H1 (cell line): Measurements from ENCODE around the gene RHBDF1. TPM values are rescaled to one million over a fixed set of nuclear protein-coding genes. Genes with fewer than 3 reads are reported as not detected.

Experiments used
- CTCF ChIA-PET: fragments of 300-600 bp; sonication (Branson Sonifier 250); formaldehyde crosslinking; loops from one replicate; lab custom pipeline; 2021; ENCODE audit not compliant: partially characterized antibody; lab: Charles Lee
- POLR2A ChIA-PET: fragments of 300-600 bp; sonication (Branson Sonifier 250); formaldehyde crosslinking; loops from one replicate; lab custom pipeline; 2021; ENCODE audit warnings: inconsistent platforms; ENCODE audit not compliant: partially characterized antibody; lab: Charles Lee
- DNase-seq, 2 experiments: peaks; one replicate each; pipeline versions ENCODE4 v3.0.0 to v3.0.0-alpha.2; 2010 to 2022; ENCODE audit warnings: low spot score in 2 of 2, low read depth in 1 of 2, mixed read lengths in 1 of 2
- FAIRE-seq: peaks from 2 replicates; lab custom pipeline; 2011; peaks lifted over from hg19 to GRCh38; lab: Jason Lieb, UNC
- H2AFZ ChIP-seq: 2 replicates; pipeline ENCODE4 v1.8.1; 2012; ENCODE audit warnings: low read length, inconsistent platforms
- H2AK5ac ChIP-seq: 2 replicates; pipeline ENCODE4 v1.6.1; 2013; ENCODE audit warnings: low read depth, low read length
- H2BK120ac ChIP-seq: replicated peaks from 2 replicates; pipeline ENCODE3; 2013; ENCODE audit warnings: low read depth, low read length, inconsistent platforms
- H2BK12ac ChIP-seq: 2 replicates; pipeline ENCODE4 v1.6.1; 2013; ENCODE audit warnings: low read depth, low read length
- H2BK15ac ChIP-seq: 2 replicates; pipeline ENCODE4 v1.6.1; 2013; ENCODE audit warnings: low read length
- H2BK20ac ChIP-seq: 2 replicates; pipeline ENCODE4 v1.6.1; 2013; ENCODE audit warnings: low read length
- H2BK5ac ChIP-seq: 2 replicates; pipeline ENCODE4 v1.6.1; 2013; ENCODE audit warnings: low read depth, low read length
- H3K14ac ChIP-seq: 2 replicates; pipeline ENCODE4 v1.6.1; 2013; ENCODE audit warnings: inconsistent platforms; ENCODE audit not compliant: insufficient read length
- H3K18ac ChIP-seq: 2 replicates; pipeline ENCODE4 v1.6.1; 2013; ENCODE audit warnings: low read length; ENCODE audit errors: extremely low read depth
- H3K23ac ChIP-seq: 2 replicates; pipeline ENCODE4 v1.6.1; 2013; ENCODE audit warnings: inconsistent platforms; ENCODE audit not compliant: insufficient read length
- H3K23me2 ChIP-seq: 2 replicates; pipeline ENCODE4 v1.6.1; 2013; ENCODE audit warnings: low read depth, low read length
- H3K27ac ChIP-seq: 2 replicates; pipeline ENCODE4 v1.6.1; 2011; ENCODE audit warnings: low read depth, low read length, inconsistent platforms
- H3K27me3 ChIP-seq, 4 experiments: replicated peaks in 1 of 4; 1 replicate in 1 of 4; 2 replicates in 3 of 4; pipeline versions ENCODE4 v1.6.1 to v1.8.1; 2011 to 2013; ENCODE audit warnings: low read length in 3 of 4, mild to moderate bottlenecking in 3 of 4, inconsistent platforms in 2 of 4, mixed read lengths in 2 of 4, moderate library complexity in 1 of 4; ENCODE audit not compliant: control insufficient read depth in 3 of 4, insufficient read depth in 3 of 4; ENCODE audit errors: extremely low read depth in 1 of 4
- H3K36me3 ChIP-seq, 4 experiments: 2 replicates each; pipeline versions ENCODE4 v1.6.1 to v1.8.1; 2011 to 2013; ENCODE audit warnings: mild to moderate bottlenecking in 4 of 4, low read length in 3 of 4, moderate library complexity in 2 of 4, control low read depth in 1 of 4, inconsistent platforms in 1 of 4; ENCODE audit not compliant: insufficient read depth in 4 of 4, control insufficient read depth in 2 of 4
- H3K4ac ChIP-seq: replicated peaks from 2 replicates; pipeline ENCODE3; 2013; ENCODE audit warnings: low read length, low read depth, mixed read lengths, inconsistent platforms; ENCODE audit not compliant: insufficient read length
- H3K4me1 ChIP-seq, 4 experiments: replicated peaks in 1 of 4; 1 replicate in 1 of 4; 2 replicates in 3 of 4; pipeline versions ENCODE4 v1.6.1 to v1.8.1; 2011 to 2013; ENCODE audit warnings: low read length in 3 of 4, inconsistent platforms in 2 of 4, mixed read lengths in 1 of 4; ENCODE audit not compliant: insufficient read depth in 4 of 4, control insufficient read depth in 3 of 4
- H3K4me2 ChIP-seq, 2 experiments: 2 replicates each; pipeline versions ENCODE4 v1.6.1 to v1.8.1; 2011 to 2013; ENCODE audit warnings: low read depth in 2 of 2, low read length in 2 of 2, control low read depth in 1 of 2, inconsistent platforms in 1 of 2, mild to moderate bottlenecking in 1 of 2; ENCODE audit not compliant: insufficient read depth in 1 of 2
- H3K4me3 ChIP-seq, 4 experiments: fragments of 200-600, 300-600 bp in 1 of 4; sonication (generic), shearing (Covaris generic), sonication (Bioruptor Twin) in 1 of 4; 2 replicates each; pipeline versions ENCODE4 v1.5.1 to v1.8.1; 2011 to 2016; ENCODE audit warnings: low read length in 4 of 4, low read depth in 3 of 4, control low read depth in 2 of 4, inconsistent platforms in 2 of 4, mild to moderate bottlenecking in 2 of 4, mixed read lengths in 1 of 4, moderate library complexity in 1 of 4; ENCODE audit not compliant: insufficient read depth in 2 of 4; ENCODE audit errors: extremely low read depth in 1 of 4
- H3K56ac ChIP-seq: replicated peaks from 2 replicates; pipeline ENCODE3; 2013; ENCODE audit warnings: low read depth, mild to moderate bottlenecking, mixed read lengths, low read length, inconsistent platforms; ENCODE audit not compliant: insufficient read length
- H3K79me1 ChIP-seq: 2 replicates; pipeline ENCODE4 v1.6.1; 2013; ENCODE audit warnings: low read depth, low read length, control low read depth
- H3K79me2 ChIP-seq, 2 experiments: 2 replicates each; pipeline versions ENCODE4 v1.6.1 to v1.8.1; 2012 to 2013; ENCODE audit warnings: low read length in 2 of 2, mild to moderate bottlenecking in 2 of 2, inconsistent platforms in 1 of 2; ENCODE audit not compliant: insufficient read depth in 2 of 2, control insufficient read depth in 1 of 2
- H3K9ac ChIP-seq, 4 experiments: replicated peaks in 1 of 4; 1 replicate in 1 of 4; 2 replicates in 3 of 4; pipeline versions ENCODE4 v1.6.1 to v1.8.1; 2011 to 2013; ENCODE audit warnings: low read depth in 3 of 4, low read length in 3 of 4, control low read depth in 2 of 4, mild to moderate bottlenecking in 2 of 4, moderate library complexity in 2 of 4, inconsistent platforms in 1 of 4; ENCODE audit errors: extremely low read depth in 1 of 4
- H3K9me3 ChIP-seq, 2 experiments: 2 replicates each; pipeline versions ENCODE4 v1.6.1 to v1.8.1; 2012 to 2013; ENCODE audit warnings: mild to moderate bottlenecking in 2 of 2, moderate library complexity in 2 of 2, control low read depth in 1 of 2, inconsistent platforms in 1 of 2, low read depth in 1 of 2, low read length in 1 of 2, mixed read lengths in 1 of 2; ENCODE audit not compliant: insufficient read depth in 2 of 2
- H4K20me1 ChIP-seq, 2 experiments: replicated peaks in 1 of 2; 2 replicates each; pipeline versions ENCODE3 to v1.8.1; 2011 to 2013; ENCODE audit warnings: inconsistent platforms in 2 of 2, low read length in 2 of 2, mild to moderate bottlenecking in 1 of 2; ENCODE audit not compliant: insufficient read depth in 2 of 2, control insufficient read depth in 1 of 2
- H4K5ac ChIP-seq: 2 replicates; pipeline ENCODE4 v1.6.1; 2013; ENCODE audit warnings: low read length, low read depth, mixed read lengths, inconsistent platforms; ENCODE audit not compliant: insufficient read length
- H4K8ac ChIP-seq: 2 replicates; pipeline ENCODE4 v1.8.0; 2013; ENCODE audit warnings: mild to moderate bottlenecking, moderate library complexity, low read length, inconsistent platforms; ENCODE audit not compliant: insufficient read depth; ENCODE audit errors: extremely low read depth
- H4K91ac ChIP-seq: replicated peaks from 2 replicates; pipeline ENCODE3; 2013; ENCODE audit warnings: low read length, mixed read lengths, inconsistent platforms; ENCODE audit not compliant: insufficient read length
- TAF1 ChIP-seq: IDR thresholded peaks from 2 replicates; pipeline ENCODE4 v1.6.1; 2011; ENCODE audit warnings: mild to moderate bottlenecking, low read depth, low read length
- WGBS, 2 experiments: shearing (Covaris generic) in 1 of 2; methylation state at CpG; one replicate each; pipeline versions ENCODE4 v1.1.6 to v1.1.7; 2013 to 2015; ENCODE audit warnings: low lambda C conversion rate in 2 of 2, mixed read lengths in 2 of 2, inconsistent platforms in 1 of 2, low coverage in 1 of 2, missing lambda C conversion rate in 1 of 2; ENCODE audit not compliant: insufficient replicate concordance in 2 of 2, insufficient coverage in 1 of 2, insufficient read length in 1 of 2; ENCODE audit errors: extremely low coverage in 1 of 2, missing lambda C conversion rate in 1 of 2; 5-methylcytosine and 5-hydroxymethylcytosine counted together
- polyA plus RNA-seq, 7 experiments: library from polyadenylated mRNA; depleted of rRNA in 3 of 7; stranded (reverse) in 5 of 7; unstranded in 2 of 7; fragments of >200 nt in 5 of 7; fragments of 200-250 nt in 2 of 7; gene quantifications; 1 replicate in 5 of 7; 2 replicates in 1 of 7; 4 replicates in 1 of 7; pipeline versions ENCODE4 v1.2.1 to v1.2.3, GENCODE V29; 2011 to 2013; ENCODE audit warnings: missing spikeins in 2 of 7, mixed read lengths in 2 of 7
- total RNA-seq: library from RNA; stranded (reverse); fragmentation: NEBNext Ultra II Directional; extraction: Animal tissue kit (Norgen Biotek cat#: 25700); gene quantifications from 2 replicates; pipeline ENCODE4 v1.2.1, GENCODE V29; 2021

Gene RHBDF1
- total and polyA plus RNA-seq, 2 of the 8 experiments (the other 6 are each of a cell fraction or from before 2014, with no cell fraction given) = 37.4 to 51.6 TPM

DNA sequence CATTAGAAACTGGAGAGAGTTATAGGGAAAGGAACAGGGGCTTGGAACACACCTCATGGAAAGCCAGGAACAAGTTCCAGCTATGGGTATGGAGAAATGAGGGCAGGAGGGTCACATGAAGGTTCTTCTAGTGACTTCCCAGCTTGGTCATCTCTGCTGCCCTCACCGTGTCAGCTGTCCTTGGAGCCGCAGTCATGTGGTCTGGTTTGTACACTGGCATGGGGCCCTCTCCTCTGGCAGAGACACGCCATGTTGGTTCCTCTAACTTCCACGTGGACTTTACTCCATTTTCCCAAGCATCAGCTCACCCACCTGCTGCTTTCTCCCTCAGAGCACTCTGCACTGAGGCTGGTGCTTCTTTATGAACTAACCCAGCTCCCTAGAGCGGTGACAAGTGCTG is 31.9 kb upstream of the RHBDF1 start:
- H3K36me3 ChIP-seq = peaks cover 0 to 3% (median 0%) of the 10 kb centered on the region in 4 experiments; a peak in 1 of 8 replicates
- H4K20me1 ChIP-seq = peaks cover 0 to 5% of the 10 kb centered on the region in 2 experiments
- H2AK5ac ChIP-seq = no peak overlapping the region
- no peak overlapping the region for H4K5ac ChIP-seq
- H3K23ac ChIP-seq = no peak overlapping the region
- H3K4me3 ChIP-seq = no peak overlapping the region
- H4K8ac ChIP-seq = no peak overlapping the region
- H3K79me2 ChIP-seq = no peaks in the 10 kb centered on the region
- H3K14ac ChIP-seq = no peak overlapping the region
- no peak overlapping the region for H3K9ac ChIP-seq
- no peak overlapping the region for H2BK15ac ChIP-seq
- DNase-seq (no peak), FAIRE-seq (no peak)
- H2BK5ac ChIP-seq = no peak overlapping the region
- H3K4me2 ChIP-seq = no peak overlapping the region
- ChIA-PET POLR2A (interaction anchor here (0.5 to 1.6 kb wide), 5 partner anchors 12 to 80 kb away, joined by 3 to 4 read pairs (median 3); partner anchors contain the start of gene RHBDF1), CTCF (interaction anchor here (0.7 to 5.8 kb wide), 9 partner anchors 8 to 258 kb away, joined by 3 to 80 read pairs (median 6); partner anchors contain the start of genes HBQ1, POLR3K and SNRNP25)
- no peaks in the 10 kb centered on the region for H3K79me1 ChIP-seq
- no peak overlapping the region for H4K91ac ChIP-seq
- H3K27me3 ChIP-seq = no peaks in the 10 kb centered on the region; a peak in 1 of 7 replicates
- no peak overlapping the region for H2BK20ac ChIP-seq
- no peak overlapping the region for H3K4ac ChIP-seq
- H3K18ac ChIP-seq = no peak overlapping the region
- H3K23me2 ChIP-seq = no peaks in the 10 kb centered on the region
- no peak overlapping the region for H2BK12ac ChIP-seq
- H2BK120ac ChIP-seq = no peak overlapping the region
- H3K56ac ChIP-seq = no peak overlapping the region
- H2AFZ ChIP-seq = no peak overlapping the region
- H3K4me1 ChIP-seq = peaks cover 0 to 1% (median 0%) of the 10 kb centered on the region in 4 experiments; a peak in 1 of 7 replicates
- H3K9me3 ChIP-seq = no peaks in the 10 kb centered on the region
- no peak for TF ChIP-seq TAF1
- H3K27ac ChIP-seq = no peak overlapping the region
- 92% methylated on average over 5 of the region's 5 CpGs; no CpG with 5 or more reads in 1 of the 2 experiments for WGBS, 2 experiments
